K562 (cell line): ENCODE results near the gene THOC5. TPM values are rescaled to one million over a fixed set of nuclear protein-coding genes. Genes with fewer than 3 reads are reported as not detected.

Source experiments
- ATAC-seq: fragments of 200-7000 bp; cut with Tn5 transposase; 3 replicates; pipeline ENCODE4 v1.9.1; 2020; ENCODE audit warnings: moderate library complexity
- BruUV-seq: library from RNA; stranded (reverse); fragments of 400-500 nt; replicated peaks from 2 replicates; lab custom pipeline; 2021; lab: Mats Ljungman, UMichigan
- CTCF ChIA-PET: fragments of 300-600 bp; formaldehyde crosslinking; extraction: SDS; loops from one replicate; lab custom pipeline; 2021; ENCODE audit warnings: low intra/inter-chr PET ratio; lab: Yijun Ruan, JAX
- POLR2A ChIA-PET: fragments of 300-600, 350-650 bp; sonication (Branson Sonifier 250); formaldehyde crosslinking; extraction: SDS; loops from one replicate; lab custom pipeline; 2021; ENCODE audit warnings: antibody characterized with exemption, inconsistent platforms; lab: Yijun Ruan, JAX
- DNase-seq, 4 experiments: peaks; one replicate each; pipeline versions ENCODE4 v3.0.0 to v3.0.0-alpha.2; 2011 to 2018; ENCODE audit warnings: low spot score in 3 of 4, mixed read lengths in 3 of 4; ENCODE audit errors: extremely low read depth in 1 of 4
- FAIRE-seq: peaks from 2 replicates; lab custom pipeline; 2011; peaks lifted over from hg19 to GRCh38; lab: Jason Lieb, UNC
- H2AFZ ChIP-seq: 2 replicates; pipeline ENCODE4 v1.6.0; 2011; ENCODE audit warnings: low read depth, low read length, control low read depth, inconsistent platforms
- H3K27ac ChIP-seq: fragments of 200-600 bp; 3 replicates; pipeline ENCODE4 v1.8.0; 2011; ENCODE audit warnings: low read depth, mild to moderate bottlenecking, control low read depth, inconsistent platforms, low read length, moderate library complexity, mixed read lengths; ENCODE audit errors: extremely low read depth
- H3K27me3 ChIP-seq, 2 experiments: fragments of 300-600 bp in 1 of 2; 2 replicates in 1 of 2; 3 replicates in 1 of 2; pipeline versions ENCODE4 v1.6.0 to v1.8.0; 2011; ENCODE audit warnings: inconsistent platforms in 2 of 2, low read length in 2 of 2, mild to moderate bottlenecking in 1 of 2, mixed read lengths in 1 of 2, moderate library complexity in 1 of 2; ENCODE audit not compliant: control insufficient read depth in 2 of 2, insufficient read depth in 2 of 2
- H3K36me3 ChIP-seq: fragments of 300-600 bp; 3 replicates; pipeline ENCODE4 v1.8.0; 2011; ENCODE audit warnings: mild to moderate bottlenecking, low read length, inconsistent platforms; ENCODE audit not compliant: control insufficient read depth, insufficient read depth
- H3K4me1 ChIP-seq, 2 experiments: fragments of 200-600 bp in 1 of 2; replicated peaks in 1 of 2; 2 replicates in 1 of 2; 3 replicates in 1 of 2; pipeline versions ENCODE4 v1.5.1 to v1.8.0; 2011; ENCODE audit warnings: inconsistent platforms in 2 of 2, low read length in 2 of 2, mild to moderate bottlenecking in 1 of 2, mixed read lengths in 1 of 2, moderate library complexity in 1 of 2; ENCODE audit not compliant: control insufficient read depth in 2 of 2, insufficient read depth in 2 of 2
- H3K4me2 ChIP-seq: 2 replicates; pipeline ENCODE4 v1.6.1; 2011; ENCODE audit warnings: low read length, control low read depth, inconsistent platforms, mixed read lengths; ENCODE audit not compliant: insufficient read depth
- H3K4me3 ChIP-seq: fragments of 200-600 bp; sonication (generic), shearing (Covaris generic); 2 replicates; pipeline ENCODE4 v1.5.1; 2016; ENCODE audit warnings: control low read depth, inconsistent platforms
- H3K79me2 ChIP-seq: fragments of 200-600 bp; 3 replicates; pipeline ENCODE4 v1.8.0; 2011; ENCODE audit warnings: low read length, inconsistent platforms; ENCODE audit not compliant: control insufficient read depth, insufficient read depth
- H3K9ac ChIP-seq, 2 experiments: 2 replicates each; pipeline versions ENCODE4 v1.6.0 to v1.6.1; 2011; ENCODE audit warnings: low read depth in 2 of 2, low read length in 2 of 2, control low read depth in 1 of 2, inconsistent platforms in 1 of 2, mild to moderate bottlenecking in 1 of 2, mixed read lengths in 1 of 2; ENCODE audit not compliant: insufficient read depth in 1 of 2
- H3K9me1 ChIP-seq: one replicate; pipeline ENCODE4 v1.6.0; 2011; ENCODE audit warnings: inconsistent platforms, mild to moderate bottlenecking, low read length, moderate library complexity; ENCODE audit not compliant: control insufficient read depth, insufficient read depth
- H3K9me3 ChIP-seq: replicated peaks from 2 replicates; pipeline ENCODE4 v1.5.1; 2011; ENCODE audit warnings: low read depth, low read length, inconsistent platforms; ENCODE audit not compliant: control insufficient read depth, insufficient read depth
- H4K20me1 ChIP-seq: replicated peaks from 2 replicates; pipeline ENCODE4 v1.6.1; 2011; ENCODE audit warnings: low read length, inconsistent platforms, mixed read lengths; ENCODE audit not compliant: control insufficient read depth, insufficient read depth
- CBX1 ChIP-seq: sonication (generic); IDR thresholded peaks from 2 replicates; pipeline ENCODE4 v1.6.1; 2016; ENCODE audit warnings: antibody characterized with exemption, low read depth, mild to moderate bottlenecking
- CEBPG ChIP-seq, 3 experiments: fragments of 200-800 bp in 1 of 3; sonication (Bioruptor generic) in 1 of 3; sonication (generic) in 1 of 3; formaldehyde crosslinking in 1 of 3; IDR thresholded peaks in 2 of 3; conservative IDR thresholded peaks in 1 of 3; 2 replicates each; pipeline versions ENCODE4 v1.6.1 to v1.8.0; 2016 to 2022; ENCODE audit warnings: missing compliant biosample characterization in 2 of 3, missing genetic modification characterization in 2 of 3, mild to moderate bottlenecking in 1 of 3, missing genetic modification reagents in 1 of 3
- FOXJ2 ChIP-seq: fragments of 200-800 bp; sonication (Bioruptor generic); IDR thresholded peaks from 2 replicates; pipeline ENCODE4 v1.6.1; 2016; ENCODE audit warnings: missing genetic modification characterization, missing compliant biosample characterization
- GATAD2B ChIP-seq: fragments of 450-650 bp; IDR thresholded peaks from 2 replicates; pipeline ENCODE4 v1.6.1; 2017; ENCODE audit warnings: mild to moderate bottlenecking, borderline replicate concordance
- PHTF2 ChIP-seq: fragments of 250-450 bp; sonication (Bioruptor Pico); IDR thresholded peaks from 2 replicates; pipeline ENCODE4 v1.5.0; 2021; ENCODE audit warnings: mild to moderate bottlenecking
- STAG1 ChIP-seq: sonication (generic); formaldehyde crosslinking; IDR thresholded peaks from 2 replicates; pipeline ENCODE4 v1.5.0; 2020; ENCODE audit warnings: missing genetic modification reagents, borderline replicate concordance
- TCF15 ChIP-seq: fragments of 250-450 bp; sonication (Bioruptor Pico); IDR thresholded peaks from 2 replicates; pipeline ENCODE4 v1.8.0; 2022; ENCODE audit warnings: moderate library complexity, mild to moderate bottlenecking, inconsistent platforms
- TFE3 ChIP-seq: fragments of 450-650 bp; formaldehyde crosslinking; IDR thresholded peaks from 2 replicates; pipeline ENCODE4 v1.4.0; 2020; ENCODE audit warnings: mild to moderate bottlenecking, mixed read lengths
- ZNF280A ChIP-seq: fragments of 450-650 bp; IDR thresholded peaks from 2 replicates; pipeline ENCODE4 v1.6.1; 2018; ENCODE audit warnings: mild to moderate bottlenecking, low read depth; ENCODE audit not compliant: partially characterized antibody
- ZNF507 ChIP-seq: conservative IDR thresholded peaks from 2 replicates; pipeline ENCODE4 v1.6.1; 2017; ENCODE audit warnings: missing genetic modification characterization, missing compliant biosample characterization
- ZNF511 ChIP-seq: sonication (generic); formaldehyde crosslinking; IDR thresholded peaks from 2 replicates; pipeline ENCODE4 v1.8.0; 2022; ENCODE audit warnings: mild to moderate bottlenecking, missing genetic modification reagents
- WGBS: fragments of 100-300 bp; shearing (Covaris generic); methylation state at CpG from one replicate; pipeline ENCODE4 v1.1.6; 2016; ENCODE audit warnings: low coverage, mixed read lengths; ENCODE audit not compliant: insufficient coverage; ENCODE audit errors: missing lambda C conversion rate; 5-methylcytosine and 5-hydroxymethylcytosine counted together
- in situ Hi-C: fragments of 300-500 bp; cut with MboI; formaldehyde crosslinking; loops from 4 replicates; pipeline ENCODE4 v1.15.0; 2018; ENCODE audit warnings: inconsistent platforms, mixed read lengths
- intact Hi-C: fragments of 100-400 bp; cut with micrococcal nuclease; formaldehyde crosslinking; loops from 2 replicates; pipeline ENCODE4 v1.14.2; 2022
- polyA plus RNA-seq, 8 experiments: library from polyadenylated mRNA; depleted of rRNA in 4 of 8; stranded (reverse) in 5 of 8; unstranded in 3 of 8; fragments of >200 nt; fragmentation: Nextera tagmentation in 2 of 8; fragmentation: Illumina TruSeq in 1 of 8; extraction: Ambion mirVana in 2 of 8; extraction: Trizol in 1 of 8; gene quantifications; 2 replicates each; pipeline versions ENCODE4 v1.2.1 to v1.2.3, GENCODE V29; 2011 to 2014; ENCODE audit warnings: inconsistent platforms in 1 of 8, missing spikeins in 1 of 8
- total RNA-seq, 7 experiments: library from RNA; depleted of rRNA in 6 of 7; stranded (reverse); fragments of >200 nt in 6 of 7; fragmentation: Illumina TruSeq in 2 of 7; extraction: Trizol in 2 of 7; gene quantifications; 2 replicates each; pipeline versions ENCODE4 v1.2.1 to v1.2.3, GENCODE V29; 2011 to 2021; ENCODE audit warnings: low replicate concordance in 1 of 7

The THOC5 gene
- total and polyA plus RNA-seq, 9 of the 15 experiments (the other 6 are each of a cell fraction or from before 2014, with no cell fraction given), result 45.3 to 96.5 (median 51.4) TPM

- no peak overlapping the region for H2AFZ ChIP-seq
- DNase-seq (no peak), FAIRE-seq (no peak), ATAC-seq (no peak)
- H3K4me1 ChIP-seq, result peaks cover 4 to 7% of the 10 kb centered on the region in 2 experiments; a peak in 3 of 5 replicates
- H3K79me2 ChIP-seq, result peaks cover 9% of the 10 kb centered on the region
- BruUV-seq, result no TSS peak
- ChIA-PET CTCF (no interaction called here), POLR2A (no interaction called here)
- no peaks in the 10 kb centered on the region for H3K36me3 ChIP-seq
- no peaks in the 10 kb centered on the region for H4K20me1 ChIP-seq
- intact Hi-C loops (no loop called here), in situ Hi-C loops (no loop called here)
- H3K4me2 ChIP-seq, result no peak overlapping the region
- no peak for TF ChIP-seq STAG1 (CRISPR knock-in tag)
- no peak overlapping the region for H3K4me3 ChIP-seq
- 77% methylated on average over 4 of the region's 5 CpGs for WGBS
- H3K27me3 ChIP-seq, result no peaks in the 10 kb centered on the region
- H3K9me3 ChIP-seq, result no peaks in the 10 kb centered on the region
- no peak overlapping the region for H3K27ac ChIP-seq
- no peak overlapping the region for H3K9ac ChIP-seq
- no peaks in the 10 kb centered on the region for H3K9me1 ChIP-seq
These were observed 31.4 kb upstream of the THOC5 start for GRCh38 chr22:29584975-29585374.

GRCh38 chr22:29581799-29582198 is 28.2 kb upstream of the THOC5 start:
- DNase-seq (no peak), ATAC-seq (no peak), FAIRE-seq (no peak)
- intact Hi-C loops (no loop called here), in situ Hi-C loops (no loop called here)
- H3K9me3 ChIP-seq, result no peaks in the 10 kb centered on the region
- H3K79me2 ChIP-seq, result peaks cover 14% of the 10 kb centered on the region
- no peaks in the 10 kb centered on the region for H4K20me1 ChIP-seq
- CTCF ChIA-PET, result no interaction called here
- peak overlapping the region; percentile 60; the same call in 1 of the 2 replicates for H3K4me2 ChIP-seq
- no peak overlapping the region for H3K4me3 ChIP-seq
- no peaks in the 10 kb centered on the region for H3K9me1 ChIP-seq
- no peaks in the 10 kb centered on the region for H3K27me3 ChIP-seq
- H2AFZ ChIP-seq, result peak overlapping the region; percentile 38; the same call in 1 of the 2 replicates
- 78% methylated on average over 10 of the region's 12 CpGs for WGBS
- TSS peak; percentile 91 for BruUV-seq
- H3K27ac ChIP-seq, result peak overlapping the region; percentile 65
- H3K36me3 ChIP-seq, result peaks cover 7% of the 10 kb centered on the region; the same call in 1 of the 3 replicates
- peak overlapping the region in 1 of 2 experiments; percentile 41; a peak in 1 of 4 replicates for H3K9ac ChIP-seq
- POLR2A ChIA-PET, result no interaction called here
- peaks cover 6 to 15% of the 10 kb centered on the region in 2 experiments; a peak in 3 of 5 replicates for H3K4me1 ChIP-seq
- TF ChIP-seq PHTF2 (CRISPR knock-in tag), result no peak
- no peak for TF ChIP-seq ZNF280A
- TF ChIP-seq FOXJ2 (tag), result no peak
- TF ChIP-seq CBX1, result no peak
- no peak for TF ChIP-seq CEBPG (CRISPR knock-in tag; IDR thresholded peaks at IDR 0.05)
- no peak for TF ChIP-seq CEBPG (tag; conservative IDR thresholded peaks at IDR 0.05 in 1 of 2, IDR thresholded peaks at IDR 0.05 in 1 of 2)
- no peak for TF ChIP-seq ZNF511 (CRISPR knock-in tag)
- TF ChIP-seq ZNF507, result no peak
- no peak for TF ChIP-seq TFE3 (CRISPR knock-in tag)
- no peak for TF ChIP-seq TCF15 (CRISPR knock-in tag)
- no peak for TF ChIP-seq GATAD2B
